Thyroid gland (tissue), 4 donors: ENCODE measurements around the gene PLCH1.

Source experiments
- CTCF ChIP-seq, 6 experiments: fragments of 200-600 bp in 3 of 6; fragments of 450-650 bp in 3 of 6; sonication (generic) in 3 of 6; IDR thresholded peaks; one replicate each; pipeline ENCODE4 v1.5.1; 2016 to 2019; ENCODE audit warnings: antibody characterized with exemption in 6 of 6, mild to moderate bottlenecking in 2 of 6, inconsistent platforms in 1 of 6, moderate library complexity in 1 of 6
- POLR2A ChIP-seq, 2 donors: fragments of 450-650 bp; IDR thresholded peaks; one replicate each; pipeline ENCODE4 v1.6.1; 2017; ENCODE audit warnings: antibody characterized with exemption in 2 of 2, mild to moderate bottlenecking in 2 of 2, moderate library complexity in 1 of 2

- TF ChIP-seq CTCF (IDR thresholded peaks at IDR 0.05) (no peak), POLR2A (IDR thresholded peaks at IDR 0.05) (no peak)
Measured at GRCh38 chr3:155667988-155668387, 76.9 kb downstream of the PLCH1 start.
